ENCODE results near the gene ERBB4. TPM values are rescaled to one million over a fixed set of nuclear protein-coding genes. Genes with fewer than 3 reads are reported as not detected.

ERBB4 gene
- total RNA-seq, 1 donor from 2014 or later: not detected

DNA sequence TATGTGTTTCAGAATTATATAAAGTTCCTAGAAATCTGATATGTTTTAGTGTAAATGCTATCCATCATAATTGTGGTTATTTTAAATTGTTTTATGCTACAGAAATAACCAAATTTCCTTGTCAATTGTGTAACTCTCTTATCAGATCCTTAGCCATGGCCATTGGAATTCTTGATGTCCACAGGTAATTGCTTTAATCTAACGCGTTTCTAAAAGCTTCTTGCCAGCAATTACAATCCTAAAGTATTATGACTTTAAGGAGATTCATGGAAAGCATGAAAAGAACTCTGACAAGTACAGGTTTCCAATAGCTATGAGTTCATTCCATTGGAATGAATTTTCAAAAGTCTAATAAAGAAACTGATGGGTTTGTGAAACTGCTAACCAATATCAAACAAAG is 472.1 kb downstream of the ERBB4 start:
- H3K27me3 Mint-ChIP-seq: no peaks in the 10 kb centered on the region
- H3K4me3 Mint-ChIP-seq: no peak overlapping the region
- H3K27ac Mint-ChIP-seq: no peak overlapping the region
- no peaks in the 10 kb centered on the region for H3K9me3 Mint-ChIP-seq
- intact Hi-C loops (cut with micrococcal nuclease): no loop called here
- no peaks in the 10 kb centered on the region for H3K4me1 Mint-ChIP-seq
- no peak for DNase-seq
- no peaks in the 10 kb centered on the region for H3K36me3 Mint-ChIP-seq (ENCODE audit: low read depth)

GRCh38 chr2:212064318-212064717 is 474.3 kb downstream of the ERBB4 start:
- Mint-ChIP-seq H3K27ac (no peak overlapping the region), H3K4me1 (no peaks in the 10 kb centered on the region), H3K9me3 (no peaks in the 10 kb centered on the region), H3K27me3 (no peaks in the 10 kb centered on the region), H3K4me3 (no peak overlapping the region), H3K36me3 (ENCODE audit: low read depth) (no peaks in the 10 kb centered on the region)
- intact Hi-C loops (cut with micrococcal nuclease): no loop called here
- no peak for DNase-seq

DNA sequence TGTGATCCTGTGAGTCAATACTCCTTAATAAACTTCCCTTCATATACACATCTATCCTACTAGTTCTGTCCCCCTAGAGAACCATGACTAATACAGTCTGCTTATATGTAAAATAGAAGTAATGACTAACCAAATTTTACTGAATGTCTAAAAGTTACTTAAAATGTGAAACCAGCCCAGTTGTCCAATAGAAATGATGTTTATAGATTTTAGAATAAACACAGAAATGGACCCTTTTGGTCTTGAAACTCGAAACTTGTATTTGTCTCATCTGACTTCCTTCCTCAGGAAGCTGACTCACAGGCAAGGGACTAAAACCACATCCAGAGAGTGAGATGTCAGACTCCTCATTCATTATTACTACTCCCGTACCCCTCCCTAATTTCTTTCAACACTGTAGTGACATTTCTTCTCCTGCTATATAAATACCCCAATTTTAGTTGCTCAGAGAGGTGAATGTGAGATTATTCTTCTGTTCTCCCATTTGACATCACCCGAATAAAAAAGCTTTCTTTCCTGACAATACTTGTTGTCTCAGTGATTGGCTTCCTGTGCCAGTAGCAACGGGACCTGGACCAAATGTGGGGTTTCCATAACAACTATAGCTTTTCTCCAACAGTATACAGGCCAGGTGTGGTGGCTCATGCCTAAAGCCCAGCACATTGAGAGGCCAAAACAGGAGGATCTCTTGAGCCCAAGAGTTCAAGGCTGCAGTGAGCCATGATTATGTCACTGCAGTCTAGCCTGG is 486.0 kb downstream of the ERBB4 start:
- Mint-ChIP-seq H3K9me3 (peaks cover 27% of the 10 kb centered on the region), H3K27ac (no peak overlapping the region), H3K36me3 (ENCODE audit: low read depth) (no peaks in the 10 kb centered on the region), H3K27me3 (no peaks in the 10 kb centered on the region), H3K4me1 (peaks cover 9% of the 10 kb centered on the region), H3K4me3 (no peak overlapping the region)
- peak; percentile 56 for DNase-seq
- intact Hi-C loops (cut with micrococcal nuclease): no loop called here

- Mint-ChIP-seq H3K4me1 (peaks cover 9% of the 10 kb centered on the region), H3K36me3 (ENCODE audit: low read depth) (no peaks in the 10 kb centered on the region), H3K9me3 (peaks cover 19% of the 10 kb centered on the region), H3K27me3 (no peaks in the 10 kb centered on the region), H3K4me3 (no peak overlapping the region), H3K27ac (no peak overlapping the region)
- intact Hi-C loops (cut with micrococcal nuclease): no loop called here
- no peak for DNase-seq
Observed at GRCh38 chr2:212050871-212051270, 487.7 kb downstream of the ERBB4 start.

GRCh38 chr2:212042562-212042961 is 496.0 kb downstream of the ERBB4 start:
- Mint-ChIP-seq H3K27me3 (no peaks in the 10 kb centered on the region), H3K4me3 (no peak overlapping the region), H3K27ac (no peak overlapping the region), H3K9me3 (no peaks in the 10 kb centered on the region), H3K36me3 (ENCODE audit: low read depth) (no peaks in the 10 kb centered on the region), H3K4me1 (no peaks in the 10 kb centered on the region)
- intact Hi-C loops (cut with micrococcal nuclease): no loop called here
- DNase-seq: no peak

- DNase-seq: no peak
- Mint-ChIP-seq H3K27me3 (no peaks in the 10 kb centered on the region), H3K36me3 (ENCODE audit: low read depth) (no peaks in the 10 kb centered on the region), H3K9me3 (no peaks in the 10 kb centered on the region), H3K4me1 (no peaks in the 10 kb centered on the region), H3K4me3 (no peak overlapping the region), H3K27ac (no peak overlapping the region)
- intact Hi-C loops (cut with micrococcal nuclease): no loop called here
Observed at GRCh38 chr2:212037062-212037461, 501.5 kb downstream of the ERBB4 start.

DNA sequence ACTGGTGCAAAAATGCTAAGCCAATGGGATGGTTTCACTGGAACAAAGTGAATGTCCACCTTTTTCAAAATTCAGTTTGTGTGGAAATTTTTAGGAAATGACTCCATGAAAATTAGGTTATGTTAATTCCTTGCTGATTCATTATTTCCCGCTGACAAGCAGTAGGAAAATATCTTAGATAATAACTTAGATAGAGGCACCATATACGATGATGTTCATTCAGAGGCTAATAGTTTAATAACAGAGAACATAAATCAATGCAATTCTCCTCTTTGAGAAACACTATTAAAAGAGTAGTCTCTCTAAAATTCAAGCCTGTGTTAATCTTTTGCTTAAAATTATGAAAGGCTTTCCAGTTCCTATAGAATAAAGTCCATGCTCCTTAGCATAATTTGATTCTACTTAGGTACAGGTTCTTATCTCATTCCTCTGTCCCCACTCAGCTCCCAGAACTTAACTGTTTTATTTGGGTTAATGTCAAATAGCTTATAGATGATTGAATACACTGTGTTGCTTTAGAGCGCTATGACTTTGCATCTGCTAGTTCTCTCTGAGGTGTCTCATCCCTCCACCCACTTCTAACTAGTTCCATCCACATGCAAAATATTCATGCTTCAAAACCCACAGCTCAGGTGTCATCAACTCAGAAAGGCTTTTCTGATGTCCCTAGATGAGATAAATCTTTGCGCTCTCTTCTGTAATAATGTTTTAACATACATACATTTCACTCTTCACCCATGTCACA is 503.6 kb downstream of the ERBB4 start:
- Mint-ChIP-seq H3K27ac (no peak overlapping the region), H3K9me3 (no peaks in the 10 kb centered on the region), H3K4me1 (no peaks in the 10 kb centered on the region), H3K36me3 (ENCODE audit: low read depth) (no peaks in the 10 kb centered on the region), H3K4me3 (no peak overlapping the region), H3K27me3 (no peaks in the 10 kb centered on the region)
- intact Hi-C loops (cut with micrococcal nuclease): no loop called here
- DNase-seq: no peak

- Mint-ChIP-seq H3K4me3 (no peak overlapping the region), H3K9me3 (no peaks in the 10 kb centered on the region), H3K4me1 (no peaks in the 10 kb centered on the region), H3K36me3 (ENCODE audit: low read depth) (no peaks in the 10 kb centered on the region), H3K27ac (no peak overlapping the region), H3K27me3 (no peaks in the 10 kb centered on the region)
- no peak for DNase-seq
- intact Hi-C loops (cut with micrococcal nuclease): no loop called here
Observed at GRCh38 chr2:212033888-212034287, 504.7 kb downstream of the ERBB4 start.

DNA sequence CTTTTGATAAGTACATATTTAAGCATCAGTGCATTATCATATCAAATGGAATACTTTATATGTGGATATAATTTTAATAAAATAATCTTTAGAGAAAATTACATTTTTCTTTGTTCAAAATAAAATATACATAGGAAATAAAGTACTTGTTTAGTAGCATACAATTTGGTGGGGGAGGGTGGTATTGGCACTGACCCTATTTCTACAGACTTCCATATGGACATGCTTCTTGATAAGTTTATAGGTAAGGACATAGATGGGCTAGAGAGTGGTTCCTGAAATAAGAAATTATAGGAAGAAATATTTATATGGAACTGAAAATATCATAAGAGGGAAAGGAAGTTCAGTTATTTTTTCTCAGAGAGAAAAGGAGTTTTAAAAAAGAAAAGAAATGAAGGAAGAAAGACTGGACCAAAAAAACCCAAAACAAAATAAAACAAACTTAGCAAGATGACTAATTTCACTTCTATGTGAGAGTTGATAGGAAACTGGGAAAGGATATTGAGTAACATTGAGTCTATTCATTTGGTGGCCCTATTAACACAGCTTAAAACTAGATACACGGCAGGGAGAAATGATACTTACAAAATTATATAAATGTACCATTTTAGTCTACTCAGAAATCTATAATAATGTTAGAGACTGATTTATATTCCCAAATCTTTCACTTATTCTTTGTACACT is 505.9 kb downstream of the ERBB4 start:
- intact Hi-C loops (cut with micrococcal nuclease): no loop called here
- Mint-ChIP-seq H3K9me3 (no peaks in the 10 kb centered on the region), H3K4me1 (no peaks in the 10 kb centered on the region), H3K27me3 (no peaks in the 10 kb centered on the region), H3K4me3 (no peak overlapping the region), H3K36me3 (ENCODE audit: low read depth) (no peaks in the 10 kb centered on the region), H3K27ac (no peak overlapping the region)
- no peak for DNase-seq

GRCh38 chr2:212032032-212032431 is 506.6 kb downstream of the ERBB4 start:
- no peaks in the 10 kb centered on the region for H3K9me3 Mint-ChIP-seq
- intact Hi-C loops (cut with micrococcal nuclease): no loop called here
- DNase-seq: no peak
- no peak overlapping the region for H3K4me3 Mint-ChIP-seq
- H3K4me1 Mint-ChIP-seq: no peaks in the 10 kb centered on the region
- no peaks in the 10 kb centered on the region for H3K36me3 Mint-ChIP-seq (ENCODE audit: low read depth)
- H3K27me3 Mint-ChIP-seq: no peaks in the 10 kb centered on the region
- no peak overlapping the region for H3K27ac Mint-ChIP-seq

DNA sequence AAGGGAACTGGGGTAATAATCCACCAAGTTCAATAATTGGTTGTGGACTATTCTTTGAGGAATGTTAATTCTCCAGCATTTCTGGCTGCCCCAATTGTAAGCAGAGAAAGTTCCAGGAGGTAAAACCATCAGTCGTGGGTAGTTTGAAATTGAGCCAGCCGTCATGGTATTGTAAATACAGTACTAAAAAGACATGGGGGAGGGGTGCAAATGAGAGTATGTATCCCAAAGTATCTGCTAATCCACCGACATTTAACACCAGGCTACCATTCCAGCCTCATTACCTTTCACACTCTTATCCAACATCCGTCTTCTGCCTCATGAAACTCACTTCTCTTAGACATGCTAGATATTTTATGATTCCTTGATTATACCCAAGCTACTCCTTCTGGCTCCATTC is 507.9 kb downstream of the ERBB4 start:
- no peak overlapping the region for H3K4me3 Mint-ChIP-seq
- no peaks in the 10 kb centered on the region for H3K27me3 Mint-ChIP-seq
- DNase-seq: no peak
- no peaks in the 10 kb centered on the region for H3K36me3 Mint-ChIP-seq (ENCODE audit: low read depth)
- H3K27ac Mint-ChIP-seq: no peak overlapping the region
- intact Hi-C loops (cut with micrococcal nuclease): no loop called here
- H3K9me3 Mint-ChIP-seq: no peaks in the 10 kb centered on the region
- H3K4me1 Mint-ChIP-seq: no peaks in the 10 kb centered on the region

DNA sequence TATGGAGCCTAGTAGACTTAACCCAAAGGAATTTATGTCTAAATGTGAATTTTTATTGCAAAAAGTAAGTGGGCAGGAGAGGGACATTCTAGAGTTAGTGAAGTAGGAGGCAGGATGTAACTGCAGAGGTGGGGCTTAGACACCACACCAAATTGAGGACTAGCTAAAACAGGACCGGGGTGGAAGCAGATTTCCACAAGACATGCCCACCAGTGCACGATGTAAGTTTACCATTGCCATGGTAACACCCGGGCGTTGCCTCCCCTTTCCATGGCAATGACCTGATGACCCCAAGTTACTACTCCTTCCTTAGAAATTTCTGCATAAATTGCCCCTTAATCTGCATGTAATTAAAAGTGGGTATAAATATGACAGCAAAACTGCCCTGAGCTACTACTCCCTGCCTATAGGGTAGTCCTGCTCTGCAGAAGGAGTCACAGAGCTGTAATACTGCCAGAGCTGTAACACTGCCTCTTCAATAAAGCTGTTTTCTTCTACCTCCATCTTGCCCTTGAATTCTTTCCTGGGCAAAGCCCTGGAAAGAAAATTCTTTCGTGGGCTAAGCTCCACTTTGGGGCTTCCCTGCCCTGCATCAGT is 509.7 kb downstream of the ERBB4 start:
- H3K36me3 Mint-ChIP-seq (ENCODE audit: low read depth): no peaks in the 10 kb centered on the region
- H3K4me3 Mint-ChIP-seq: no peak overlapping the region
- no peak overlapping the region for H3K27ac Mint-ChIP-seq
- H3K4me1 Mint-ChIP-seq: no peaks in the 10 kb centered on the region
- intact Hi-C loops (cut with micrococcal nuclease): no loop called here
- no peak for DNase-seq
- H3K27me3 Mint-ChIP-seq: no peaks in the 10 kb centered on the region
- H3K9me3 Mint-ChIP-seq: no peaks in the 10 kb centered on the region

DNA sequence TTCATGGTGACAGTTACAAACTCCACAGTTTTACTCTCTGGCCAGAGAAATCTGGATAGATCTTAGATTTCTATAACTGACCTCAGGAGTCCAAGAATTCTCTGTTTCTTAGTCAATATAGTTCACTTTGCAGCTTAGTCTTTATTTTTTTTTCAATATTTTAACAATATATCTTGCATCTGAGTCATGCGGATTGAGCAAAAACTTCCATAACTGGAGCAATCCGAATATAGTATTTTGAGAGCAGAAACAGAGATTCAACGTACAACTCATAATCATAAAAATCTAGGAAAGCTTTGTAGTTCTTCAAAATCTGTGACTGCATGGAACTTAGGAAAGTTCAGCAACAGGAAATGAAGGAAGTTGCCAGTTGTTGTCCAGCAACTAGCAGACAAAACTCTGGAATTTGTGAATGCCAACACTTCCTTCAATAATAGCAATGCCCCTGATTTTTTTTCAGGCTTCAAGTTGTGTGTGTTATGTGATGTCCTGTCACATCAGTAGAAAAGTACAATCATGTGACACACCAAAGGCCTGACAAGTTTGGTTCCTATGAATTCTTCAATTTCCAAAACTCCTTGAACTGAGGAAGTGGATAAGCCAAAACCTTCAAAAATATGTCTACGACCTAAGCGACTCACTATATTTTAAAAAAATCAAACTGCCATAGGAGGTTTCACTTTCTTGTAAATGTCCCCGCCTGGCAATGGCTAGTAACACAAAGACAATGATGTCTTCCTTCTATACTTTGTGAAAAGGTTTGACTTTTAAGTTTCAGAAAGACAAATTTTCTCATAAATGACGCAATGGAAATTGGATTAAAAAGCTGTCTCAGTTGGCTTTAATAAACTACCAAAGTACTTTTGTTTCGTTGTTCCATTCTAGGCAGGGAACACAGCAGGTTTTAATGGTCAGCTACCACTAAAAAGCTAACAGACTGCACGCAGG is 510.6 kb downstream of the ERBB4 start:
- no peak overlapping the region for H3K27ac Mint-ChIP-seq
- H3K4me1 Mint-ChIP-seq: no peaks in the 10 kb centered on the region
- no peaks in the 10 kb centered on the region for H3K36me3 Mint-ChIP-seq (ENCODE audit: low read depth)
- no peaks in the 10 kb centered on the region for H3K9me3 Mint-ChIP-seq
- intact Hi-C loops (cut with micrococcal nuclease): no loop called here
- no peaks in the 10 kb centered on the region for H3K27me3 Mint-ChIP-seq
- DNase-seq: no peak
- no peak overlapping the region for H3K4me3 Mint-ChIP-seq
